Tibial nerve (tissue), 4 donors: ENCODE results near the gene ADAMTS12. TPM values are rescaled to one million over a fixed set of nuclear protein-coding genes. Genes with fewer than 3 reads are reported as not detected.

Experiments used
- DNase-seq, 2 donors: peaks; one replicate each; pipeline ENCODE4 v3.0.0-alpha.2; 2019; ENCODE audit warnings: low spot score in 2 of 2
- H3K27ac ChIP-seq, 4 donors: fragments of 200-600 bp; sonication (generic) in 3 of 4; one replicate each; pipeline ENCODE4 v1.5.1; 2017 to 2019; ENCODE audit warnings: mild to moderate bottlenecking in 1 of 4
- H3K27me3 ChIP-seq, 2 donors: fragments of 200-600 bp; sonication (generic) in 1 of 2; one replicate each; pipeline versions ENCODE4 v1.5.1 to v1.6.0; 2017 to 2019
- H3K36me3 ChIP-seq, 3 donors: fragments of 200-600 bp; sonication (generic); one replicate each; pipeline ENCODE4 v1.5.1; 2018 to 2019
- H3K4me1 ChIP-seq, 4 donors: fragments of 200-600 bp; sonication (generic) in 3 of 4; one replicate each; pipeline ENCODE4 v1.5.1; 2017 to 2019
- H3K4me3 ChIP-seq, 4 donors: fragments of 200-600 bp; sonication (generic) in 3 of 4; one replicate each; pipeline ENCODE4 v1.5.1; 2017 to 2019; ENCODE audit warnings: mild to moderate bottlenecking in 1 of 4, moderate library complexity in 1 of 4
- H3K9me3 ChIP-seq, 4 donors: fragments of 200-600 bp; sonication (generic) in 3 of 4; one replicate each; pipeline ENCODE4 v1.5.1; 2017 to 2019
- EP300 ChIP-seq, 2 donors: sonication (generic); formaldehyde crosslinking; IDR thresholded peaks; one replicate each; pipeline ENCODE4 v1.6.1; 2017; ENCODE audit warnings: antibody characterized with exemption in 2 of 2, mild to moderate bottlenecking in 1 of 2
- POLR2A ChIP-seq, 2 donors: fragments of 450-650 bp; IDR thresholded peaks; one replicate each; pipeline ENCODE4 v1.6.1; 2017; ENCODE audit warnings: antibody characterized with exemption in 2 of 2, mild to moderate bottlenecking in 2 of 2, moderate library complexity in 2 of 2
- WGBS, 2 donors: methylation state at CpG; one replicate each; pipeline ENCODE4 v1.1.5; 2018; 5-methylcytosine and 5-hydroxymethylcytosine counted together
- total RNA-seq, 4 donors: library from RNA; depleted of rRNA; stranded (reverse); fragments of >200 nt; gene quantifications; one replicate each; pipeline ENCODE4 v1.1.0, GENCODE V29; 2016
- TF ChIP-seq, protein P1 (sequence below), 5 experiments: fragments of 200-600 bp in 3 of 5; fragments of 450-650 bp in 2 of 5; sonication (generic) in 3 of 5; IDR thresholded peaks; one replicate each; pipeline ENCODE4 v1.5.1; 2016 to 2019; ENCODE audit warnings: antibody characterized with exemption in 5 of 5, mild to moderate bottlenecking in 3 of 5, moderate library complexity in 2 of 5

ADAMTS12 gene
- total RNA-seq, 4 donors from 2014 or later: 7.1 to 10.4 (median 9.7) TPM

DNA sequence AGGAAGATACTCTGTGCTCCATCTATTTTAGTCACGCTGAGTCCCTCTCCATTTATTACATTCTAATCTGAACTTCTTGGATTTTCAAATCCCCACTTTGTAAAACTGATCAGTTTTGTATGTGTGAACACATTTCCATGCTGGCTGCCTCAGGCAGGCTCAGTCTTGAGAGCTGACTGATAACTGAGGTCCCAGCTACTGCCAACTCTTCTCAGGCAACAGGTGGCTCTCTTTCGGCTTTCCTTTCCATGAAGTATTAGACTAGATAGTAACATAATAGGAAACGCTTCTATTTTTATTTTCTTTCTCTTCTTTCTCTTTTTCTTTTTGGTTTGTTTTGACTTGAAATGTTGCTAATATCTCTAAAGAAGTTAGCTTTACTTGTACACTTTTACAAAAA lies 312.6 kb downstream of the ADAMTS12 start:
- no peak for DNase-seq
- Histone ChIP-seq H3K4me1 (no peaks in the 10 kb centered on the region), H3K27me3 (no peaks in the 10 kb centered on the region), H3K4me3 (no peak overlapping the region), H3K27ac (no peak overlapping the region), H3K9me3 (no peaks in the 10 kb centered on the region), H3K36me3 (no peaks in the 10 kb centered on the region)
- no peak for TF ChIP-seq EP300 (IDR thresholded peaks at IDR 0.05)
- TF ChIP-seq POLR2A (IDR thresholded peaks at IDR 0.05): no peak
- TF ChIP-seq, protein P1, sequence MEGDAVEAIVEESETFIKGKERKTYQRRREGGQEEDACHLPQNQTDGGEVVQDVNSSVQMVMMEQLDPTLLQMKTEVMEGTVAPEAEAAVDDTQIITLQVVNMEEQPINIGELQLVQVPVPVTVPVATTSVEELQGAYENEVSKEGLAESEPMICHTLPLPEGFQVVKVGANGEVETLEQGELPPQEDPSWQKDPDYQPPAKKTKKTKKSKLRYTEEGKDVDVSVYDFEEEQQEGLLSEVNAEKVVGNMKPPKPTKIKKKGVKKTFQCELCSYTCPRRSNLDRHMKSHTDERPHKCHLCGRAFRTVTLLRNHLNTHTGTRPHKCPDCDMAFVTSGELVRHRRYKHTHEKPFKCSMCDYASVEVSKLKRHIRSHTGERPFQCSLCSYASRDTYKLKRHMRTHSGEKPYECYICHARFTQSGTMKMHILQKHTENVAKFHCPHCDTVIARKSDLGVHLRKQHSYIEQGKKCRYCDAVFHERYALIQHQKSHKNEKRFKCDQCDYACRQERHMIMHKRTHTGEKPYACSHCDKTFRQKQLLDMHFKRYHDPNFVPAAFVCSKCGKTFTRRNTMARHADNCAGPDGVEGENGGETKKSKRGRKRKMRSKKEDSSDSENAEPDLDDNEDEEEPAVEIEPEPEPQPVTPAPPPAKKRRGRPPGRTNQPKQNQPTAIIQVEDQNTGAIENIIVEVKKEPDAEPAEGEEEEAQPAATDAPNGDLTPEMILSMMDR (IDR thresholded peaks at IDR 0.05): no peak
- 64 to 78% methylated on average over 3 of the region's 3 CpGs for WGBS, 2 donors

DNA sequence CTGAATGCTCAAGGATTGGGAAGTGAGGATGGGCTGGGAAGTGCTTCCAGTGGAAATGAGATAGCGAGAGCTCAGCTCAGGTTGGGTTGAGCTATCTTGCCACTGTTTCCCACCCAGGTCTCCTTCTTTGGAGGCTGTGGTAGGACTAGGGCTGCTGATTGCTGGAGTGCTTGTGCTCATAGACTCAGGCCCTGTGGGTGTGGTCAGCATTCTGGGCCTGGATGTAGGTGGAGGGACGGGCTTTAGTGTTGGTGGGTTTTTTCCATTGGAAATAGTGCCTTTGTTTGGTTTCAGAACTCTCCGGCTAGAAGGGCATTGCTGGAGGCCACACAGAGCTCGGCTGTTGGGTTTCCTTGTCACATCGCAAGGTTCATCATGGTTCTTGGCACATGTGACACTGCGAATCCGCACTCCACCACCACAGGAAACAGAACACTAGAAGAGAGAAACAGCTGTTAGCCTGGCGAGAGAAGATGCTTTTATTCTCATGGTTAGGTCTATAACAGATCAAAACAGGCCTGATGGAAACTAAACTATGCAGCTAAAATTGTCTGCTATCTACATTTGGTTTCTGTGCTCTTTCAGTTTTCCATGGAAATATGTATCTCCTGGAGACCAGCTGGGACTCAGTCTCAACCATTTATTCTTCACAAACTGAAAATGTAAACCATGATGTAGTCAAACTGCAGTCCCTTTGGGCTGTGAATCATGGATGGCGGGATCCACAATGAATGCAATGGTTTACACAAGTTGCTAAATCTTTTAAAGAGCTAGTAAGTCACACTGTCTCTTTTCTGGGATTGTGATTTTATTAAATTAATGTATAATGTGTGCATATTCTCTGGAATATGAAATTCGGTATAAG lies 314.8 kb downstream of the ADAMTS12 start:
- WGBS, 2 donors: 85 to 91% methylated on average over 10 of the region's 10 CpGs
- Histone ChIP-seq H3K27me3 (no peaks in the 10 kb centered on the region), H3K36me3 (no peaks in the 10 kb centered on the region), H3K4me3 (no peak overlapping the region), H3K4me1 (no peaks in the 10 kb centered on the region), H3K27ac (no peak overlapping the region), H3K9me3 (no peaks in the 10 kb centered on the region)
- DNase-seq: no peak
- TF ChIP-seq POLR2A (IDR thresholded peaks at IDR 0.05) (no peak), EP300 (IDR thresholded peaks at IDR 0.05) (no peak)
- TF ChIP-seq, protein P1 (IDR thresholded peaks at IDR 0.05): no peak

DNA sequence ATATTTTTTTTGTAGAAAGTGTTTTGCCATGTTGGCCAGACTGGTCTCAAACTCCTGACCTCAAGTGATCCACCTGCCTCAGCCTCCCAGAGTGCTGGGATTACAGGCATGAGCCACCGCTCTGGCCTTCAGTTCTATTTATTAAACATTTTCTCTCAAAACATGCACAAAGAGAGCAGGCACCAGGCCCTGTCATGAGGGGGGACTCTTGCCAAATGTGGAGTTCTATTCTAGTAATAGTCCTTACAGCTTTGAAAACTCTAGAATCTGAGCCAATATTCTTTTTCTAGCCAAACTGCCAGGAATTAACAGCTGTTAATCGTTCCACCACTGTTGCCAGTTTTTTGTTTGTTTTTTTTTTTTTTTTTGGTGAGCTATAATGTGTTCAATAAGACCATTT lies 326.5 kb downstream of the ADAMTS12 start:
- Histone ChIP-seq H3K4me3 (no peak overlapping the region), H3K4me1 (peaks cover 0 to 17% (median 0%) of the 10 kb centered on the region in 4 donors), H3K27me3 (no peaks in the 10 kb centered on the region), H3K36me3 (no peaks in the 10 kb centered on the region), H3K27ac (no peak overlapping the region), H3K9me3 (no peaks in the 10 kb centered on the region)
- no peak for TF ChIP-seq EP300 (IDR thresholded peaks at IDR 0.05)
- TF ChIP-seq, protein P1 (IDR thresholded peaks at IDR 0.05): no peak
- TF ChIP-seq POLR2A (IDR thresholded peaks at IDR 0.05): no peak
- WGBS, 2 donors: 22 to 25% methylated on average over 2 of the region's 2 CpGs
- no peak for DNase-seq

DNA sequence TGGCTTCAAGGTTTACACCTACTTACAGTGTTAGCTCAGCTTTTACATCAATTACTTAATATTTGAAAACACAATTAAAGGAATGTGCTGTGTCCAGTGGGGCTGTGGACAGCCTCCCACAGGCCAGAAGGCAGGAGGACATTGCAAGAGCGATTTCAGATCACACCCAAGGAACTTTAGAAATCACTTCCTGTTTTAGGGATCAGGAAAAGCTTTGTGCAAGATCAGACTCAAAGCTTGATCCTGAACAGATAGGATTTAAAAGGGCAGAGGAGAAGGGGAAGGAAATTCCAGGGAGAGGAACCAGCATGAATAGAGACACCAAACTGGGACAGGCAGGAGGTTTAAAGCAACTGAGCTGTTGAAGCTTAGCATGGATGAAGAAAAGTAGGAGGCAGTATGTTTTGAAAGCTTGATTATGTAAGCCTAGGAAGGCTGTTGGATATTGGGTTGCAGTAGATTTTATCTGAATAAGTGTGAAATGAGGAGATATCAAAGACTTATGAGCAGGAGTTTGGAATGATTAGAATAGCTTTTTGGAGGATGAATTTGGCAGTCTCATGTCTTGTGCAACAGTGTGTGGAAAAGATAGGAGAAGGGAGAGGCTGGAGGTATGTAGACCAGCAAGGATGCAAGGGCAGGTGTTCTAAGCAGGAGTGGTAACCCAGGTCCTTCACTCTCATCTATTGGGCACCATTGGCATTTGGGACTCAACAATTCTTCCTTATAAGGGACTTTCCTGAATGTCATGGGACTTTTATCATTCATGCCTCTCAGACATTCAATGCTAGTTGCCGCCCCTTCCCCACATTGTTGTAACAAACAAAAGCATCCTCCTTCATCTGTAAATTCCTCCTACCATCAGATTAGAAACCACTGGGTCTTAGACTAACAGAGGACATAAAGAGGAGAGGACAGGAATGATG lies 327.5 kb downstream of the ADAMTS12 start:
- no peaks in the 10 kb centered on the region for H3K36me3 ChIP-seq
- no peak for TF ChIP-seq POLR2A (IDR thresholded peaks at IDR 0.05)
- no peak for TF ChIP-seq EP300 (IDR thresholded peaks at IDR 0.05)
- TF ChIP-seq, protein P1 (IDR thresholded peaks at IDR 0.05): no peak
- no peaks in the 10 kb centered on the region for H3K27me3 ChIP-seq
- H3K9me3 ChIP-seq: no peaks in the 10 kb centered on the region
- no peak overlapping the region for H3K4me3 ChIP-seq
- 70 to 72% methylated on average over 2 of the region's 2 CpGs for WGBS, 2 donors
- no peak for DNase-seq
- H3K27ac ChIP-seq: no peak overlapping the region
- H3K4me1 ChIP-seq: peaks cover 0 to 17% (median 0%) of the 10 kb centered on the region in 4 donors
